ENCODE results near the gene SLC27A4. TPM values are rescaled to one million over a fixed set of nuclear protein-coding genes. Genes with fewer than 3 reads are reported as not detected.

Gene SLC27A4
- total RNA-seq, 3 donors from 2014 or later: 36.5 to 46.8 (median 39.9) TPM

DNA sequence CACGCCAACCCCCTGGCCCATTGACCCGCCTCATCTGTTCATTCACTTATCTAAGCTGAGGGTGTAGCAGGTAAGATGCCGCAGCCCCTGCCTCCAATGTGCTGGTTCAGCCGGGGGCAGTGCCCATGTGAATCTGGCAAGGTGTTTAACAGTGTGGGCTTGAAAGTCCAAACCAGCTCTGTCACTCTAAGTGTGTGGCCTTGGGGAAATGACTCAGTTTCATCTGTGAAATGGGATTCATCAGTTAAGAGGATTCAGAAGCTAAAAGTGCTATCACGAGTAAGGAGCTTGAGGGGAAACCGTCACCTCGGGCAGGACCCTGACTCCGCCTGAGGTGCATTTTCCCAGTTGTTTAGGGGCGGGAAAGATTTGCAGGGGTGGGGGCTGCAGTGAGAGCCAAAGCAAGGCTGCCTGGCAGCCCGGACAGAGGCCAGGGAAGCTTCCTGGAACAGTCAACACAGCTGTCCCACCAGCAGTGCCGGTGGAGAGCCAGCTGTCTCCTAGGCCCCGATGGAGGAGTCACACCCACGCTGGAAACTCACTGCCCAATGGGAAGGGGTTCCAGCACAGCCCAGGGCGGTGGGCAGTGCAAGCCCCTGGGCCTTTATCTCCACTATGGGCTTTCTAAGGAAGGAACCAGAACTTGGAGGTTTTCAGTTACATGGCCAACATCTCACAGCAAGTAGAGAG lies 21.1 kb downstream of the SLC27A4 start:
- H3K4me1 ChIP-seq (ENCODE audit: low read depth): peaks cover 17% of the 10 kb centered on the region
- peak; percentile 42 for ATAC-seq
- TF ChIP-seq, protein P1, sequence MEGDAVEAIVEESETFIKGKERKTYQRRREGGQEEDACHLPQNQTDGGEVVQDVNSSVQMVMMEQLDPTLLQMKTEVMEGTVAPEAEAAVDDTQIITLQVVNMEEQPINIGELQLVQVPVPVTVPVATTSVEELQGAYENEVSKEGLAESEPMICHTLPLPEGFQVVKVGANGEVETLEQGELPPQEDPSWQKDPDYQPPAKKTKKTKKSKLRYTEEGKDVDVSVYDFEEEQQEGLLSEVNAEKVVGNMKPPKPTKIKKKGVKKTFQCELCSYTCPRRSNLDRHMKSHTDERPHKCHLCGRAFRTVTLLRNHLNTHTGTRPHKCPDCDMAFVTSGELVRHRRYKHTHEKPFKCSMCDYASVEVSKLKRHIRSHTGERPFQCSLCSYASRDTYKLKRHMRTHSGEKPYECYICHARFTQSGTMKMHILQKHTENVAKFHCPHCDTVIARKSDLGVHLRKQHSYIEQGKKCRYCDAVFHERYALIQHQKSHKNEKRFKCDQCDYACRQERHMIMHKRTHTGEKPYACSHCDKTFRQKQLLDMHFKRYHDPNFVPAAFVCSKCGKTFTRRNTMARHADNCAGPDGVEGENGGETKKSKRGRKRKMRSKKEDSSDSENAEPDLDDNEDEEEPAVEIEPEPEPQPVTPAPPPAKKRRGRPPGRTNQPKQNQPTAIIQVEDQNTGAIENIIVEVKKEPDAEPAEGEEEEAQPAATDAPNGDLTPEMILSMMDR (IDR thresholded peaks at IDR 0.05): no peak
- H3K9me3 ChIP-seq: no peaks in the 10 kb centered on the region
- intact Hi-C loops (cut with DNase I, micrococcal nuclease): no loop called here
- peak in 1 of 3 donors; percentile 49 for DNase-seq
- no peak overlapping the region for H3K4me3 ChIP-seq
- no peaks in the 10 kb centered on the region for H3K36me3 ChIP-seq (ENCODE audit: low read depth)

DNA sequence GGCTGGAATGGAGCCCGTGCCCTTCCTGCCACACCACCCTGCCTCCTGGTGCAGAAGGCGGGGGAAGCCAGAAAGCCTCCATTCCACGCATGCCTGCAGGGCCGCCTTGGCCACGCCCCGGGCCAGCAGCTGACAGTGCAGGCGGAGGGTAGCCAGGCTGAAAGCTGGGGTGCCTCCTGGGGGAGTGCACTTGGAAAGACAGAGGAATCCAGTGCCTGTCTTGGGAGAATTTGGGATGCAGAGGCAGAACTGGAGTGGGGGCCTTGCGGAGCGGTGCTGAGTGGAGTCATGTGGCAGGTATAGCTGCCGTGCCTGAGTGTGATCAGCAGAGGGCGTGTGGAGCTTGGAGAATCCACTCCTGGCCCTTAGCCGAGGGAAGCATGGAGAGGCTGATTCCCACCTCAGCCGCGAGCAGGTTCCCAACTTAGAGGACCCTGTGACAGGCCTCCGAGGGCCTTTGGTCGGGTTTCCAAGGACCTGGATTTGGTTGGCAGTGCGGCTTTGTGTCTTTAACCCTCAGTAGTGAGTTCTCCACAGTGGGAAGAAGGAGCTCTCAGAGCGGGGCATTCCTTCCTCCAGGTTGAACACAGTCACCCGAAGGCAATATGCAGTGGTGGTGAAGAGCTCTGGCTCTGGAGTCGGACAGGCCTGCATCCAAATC lies 21.8 kb downstream of the SLC27A4 start:
- Histone ChIP-seq H3K4me3 (no peak overlapping the region), H3K4me1 (ENCODE audit: low read depth) (peaks cover 17% of the 10 kb centered on the region), H3K9me3 (no peaks in the 10 kb centered on the region), H3K36me3 (ENCODE audit: low read depth) (no peaks in the 10 kb centered on the region)
- TF ChIP-seq, protein P1 (IDR thresholded peaks at IDR 0.05): peak; percentile 76
- DNase-seq (peak; percentile 80 to 89 (median 85)), ATAC-seq (peak; percentile 94)
- intact Hi-C loops (cut with DNase I, micrococcal nuclease): no loop called here

DNA sequence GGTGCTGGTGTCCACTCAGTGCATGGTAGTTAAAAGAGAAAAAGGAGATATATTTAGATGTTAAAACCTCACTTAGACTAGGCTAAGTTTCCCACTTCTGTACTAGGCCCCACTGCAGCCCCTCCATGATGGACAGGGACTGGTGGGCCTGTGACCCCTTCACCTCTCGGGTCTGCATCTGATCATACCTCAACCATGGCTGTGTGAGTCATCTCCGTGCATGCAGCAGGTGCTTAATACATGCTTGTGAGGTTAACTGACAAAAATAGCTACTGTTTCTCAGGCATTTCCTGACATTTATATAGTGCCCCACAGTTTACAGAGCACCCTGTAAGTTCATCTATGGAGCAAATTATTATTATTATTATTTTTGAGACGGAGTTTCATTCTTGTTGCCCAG lies 22.4 kb downstream of the SLC27A4 start:
- ATAC-seq (no peak), DNase-seq (no peak)
- TF ChIP-seq, protein P1 (IDR thresholded peaks at IDR 0.05): no peak
- Histone ChIP-seq H3K36me3 (ENCODE audit: low read depth) (no peaks in the 10 kb centered on the region), H3K4me3 (no peak overlapping the region), H3K4me1 (ENCODE audit: low read depth) (peaks cover 17% of the 10 kb centered on the region), H3K9me3 (no peaks in the 10 kb centered on the region)
- intact Hi-C loops (cut with DNase I, micrococcal nuclease): no loop called here

DNA sequence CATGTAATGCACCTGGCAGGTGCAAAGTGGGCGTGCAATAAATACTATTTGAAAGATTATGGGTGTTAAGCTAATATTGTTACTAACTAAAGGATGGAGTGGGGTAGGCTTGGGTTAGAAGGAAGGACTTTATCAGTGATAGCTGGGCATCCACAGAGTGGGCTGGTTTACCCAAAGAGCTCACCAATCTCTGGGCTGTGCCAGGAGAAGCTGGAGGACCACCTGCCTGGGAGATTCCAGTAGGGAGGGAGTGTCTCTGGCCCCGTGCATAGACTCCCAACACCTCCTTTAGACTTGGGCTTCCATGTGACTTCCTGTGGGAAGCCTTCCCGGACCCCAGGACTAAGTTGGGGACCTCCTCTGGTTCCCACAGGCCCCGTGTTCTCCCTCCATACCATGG lies 25.2 kb downstream of the SLC27A4 start:
- H3K4me3 ChIP-seq: no peak overlapping the region
- intact Hi-C loops (cut with DNase I, micrococcal nuclease): no loop called here
- peaks cover 20% of the 10 kb centered on the region for H3K4me1 ChIP-seq (ENCODE audit: low read depth)

DNA sequence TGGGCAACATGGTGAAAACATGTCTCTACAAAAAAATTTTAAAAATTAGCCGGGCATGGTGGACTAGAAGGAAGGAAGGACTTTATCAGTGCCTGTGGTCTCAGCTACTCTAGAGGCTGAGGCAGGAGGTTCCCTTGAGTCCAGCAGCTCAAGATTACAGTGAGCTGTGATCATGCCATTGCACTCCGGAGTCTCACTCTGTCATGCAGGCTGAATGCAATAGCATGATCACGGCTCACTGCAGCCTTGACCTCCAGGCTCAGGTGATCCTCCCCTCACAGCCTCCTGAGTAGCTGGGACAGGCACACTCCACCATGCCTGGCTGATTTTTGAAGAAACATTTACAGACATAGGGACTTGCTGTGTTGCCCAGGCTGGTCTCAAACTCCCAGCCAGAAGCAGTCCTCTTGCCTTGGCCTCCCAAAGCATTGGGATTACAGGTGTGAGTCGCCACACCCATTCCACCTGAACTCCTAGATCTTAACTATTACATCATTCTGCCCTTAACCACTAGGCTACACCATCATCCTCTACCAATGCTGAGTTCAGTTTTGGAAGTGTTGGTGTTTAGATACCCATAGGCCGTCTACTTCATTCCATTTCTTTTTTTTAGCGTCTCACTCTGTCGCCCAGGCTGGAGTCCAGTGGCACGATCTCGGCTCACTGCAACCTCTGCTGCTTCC lies 28.8 kb downstream of the SLC27A4 start:
- TF ChIP-seq, protein P1 (IDR thresholded peaks at IDR 0.05): no peak
- no peaks in the 10 kb centered on the region for H3K9me3 ChIP-seq
- DNase-seq (no peak), ATAC-seq (no peak)
- intact Hi-C loops (cut with DNase I, micrococcal nuclease): no loop called here
- H3K4me3 ChIP-seq: no peak overlapping the region
- no peaks in the 10 kb centered on the region for H3K36me3 ChIP-seq (ENCODE audit: low read depth)
- H3K4me1 ChIP-seq (ENCODE audit: low read depth): peaks cover 20% of the 10 kb centered on the region

More for the DNA sequence above, 25.2 kb downstream of the SLC27A4 start:
- DNase-seq (no peak), ATAC-seq (no peak)
- H3K36me3 ChIP-seq (ENCODE audit: low read depth): no peaks in the 10 kb centered on the region
- no peaks in the 10 kb centered on the region for H3K9me3 ChIP-seq
- TF ChIP-seq, protein P1 (IDR thresholded peaks at IDR 0.05): no peak

Data from mucosa of descending colon (tissue), 3 donors.